Measurements from ENCODE around the gene TLE3.

GRCh38 chr15:70062321-70062956 lies 35.3 kb downstream of the TLE3 start:
- TF ChIP-seq EZH2 (IDR thresholded peaks at IDR 0.05), result no peak
- 0 out of 2 replicates have a peak, but pooled peaks have one; percentile 50 for TF ChIP-seq POLR2AphosphoS5 (IDR thresholded peaks at IDR 0.05; ENCODE audit: borderline replicate concordance, low read depth, low read length)

Measured in SK-N-MC (cell line).